ENCODE results near the gene IL16.

DNA sequence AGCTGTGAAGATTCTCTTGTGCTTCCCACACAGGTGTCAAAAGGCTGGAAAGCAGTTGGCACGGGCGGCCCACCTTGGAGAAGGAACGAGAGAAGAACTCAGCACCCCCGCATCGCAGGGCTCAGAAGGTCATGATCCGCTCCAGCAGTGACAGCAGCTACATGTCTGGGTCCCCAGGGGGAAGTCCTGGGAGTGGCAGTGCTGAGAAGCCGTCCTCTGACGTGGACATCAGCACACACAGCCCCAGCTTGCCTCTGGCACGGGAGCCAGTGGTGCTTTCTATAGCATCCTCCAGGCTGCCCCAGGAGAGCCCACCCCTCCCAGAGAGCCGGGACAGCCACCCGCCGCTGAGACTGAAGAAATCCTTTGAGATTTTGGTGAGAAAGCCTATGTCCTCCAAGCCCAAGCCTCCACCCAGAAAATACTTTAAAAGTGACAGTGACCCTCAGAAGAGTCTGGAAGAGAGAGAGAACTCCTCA, 95.9 kb downstream of the IL16 start:
- TF ChIP-seq, protein P1, sequence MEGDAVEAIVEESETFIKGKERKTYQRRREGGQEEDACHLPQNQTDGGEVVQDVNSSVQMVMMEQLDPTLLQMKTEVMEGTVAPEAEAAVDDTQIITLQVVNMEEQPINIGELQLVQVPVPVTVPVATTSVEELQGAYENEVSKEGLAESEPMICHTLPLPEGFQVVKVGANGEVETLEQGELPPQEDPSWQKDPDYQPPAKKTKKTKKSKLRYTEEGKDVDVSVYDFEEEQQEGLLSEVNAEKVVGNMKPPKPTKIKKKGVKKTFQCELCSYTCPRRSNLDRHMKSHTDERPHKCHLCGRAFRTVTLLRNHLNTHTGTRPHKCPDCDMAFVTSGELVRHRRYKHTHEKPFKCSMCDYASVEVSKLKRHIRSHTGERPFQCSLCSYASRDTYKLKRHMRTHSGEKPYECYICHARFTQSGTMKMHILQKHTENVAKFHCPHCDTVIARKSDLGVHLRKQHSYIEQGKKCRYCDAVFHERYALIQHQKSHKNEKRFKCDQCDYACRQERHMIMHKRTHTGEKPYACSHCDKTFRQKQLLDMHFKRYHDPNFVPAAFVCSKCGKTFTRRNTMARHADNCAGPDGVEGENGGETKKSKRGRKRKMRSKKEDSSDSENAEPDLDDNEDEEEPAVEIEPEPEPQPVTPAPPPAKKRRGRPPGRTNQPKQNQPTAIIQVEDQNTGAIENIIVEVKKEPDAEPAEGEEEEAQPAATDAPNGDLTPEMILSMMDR (IDR thresholded peaks at IDR 0.05; ENCODE audit: insufficient read depth, low read length): no peak
- TF ChIP-seq POLR2AphosphoS5 (IDR thresholded peaks at IDR 0.05; ENCODE audit: low read depth): no peak
- TF ChIP-seq REST (IDR thresholded peaks at IDR 0.05; ENCODE audit: insufficient replicate concordance, low read depth): no peak
- TF ChIP-seq GABPA (IDR thresholded peaks at IDR 0.05; ENCODE audit: low read depth): no peak
- no peak for TF ChIP-seq SPI1 (IDR thresholded peaks at IDR 0.05; ENCODE audit: borderline replicate concordance, low read depth)

All from HL-60 (cell line).